Stimulated activated naive CD4-positive, alpha-beta T cell treated with Interleukin-2 at 50 U/mL for 16 hours (primary cell): ENCODE data around the gene NUCKS1.
A peak's percentile ranks its signal among the peaks of the same experiment; 100 is the strongest.

Experiments
- DNase-seq: peaks from one replicate; lab custom pipeline; 2025; lab: John Stamatoyannopoulos, UW

NUCKS1 gene

GRCh38 chr1:205750138-205751035, at the start of gene NUCKS1:
Gene NUCKS1 (minus strand): TSS chr1:205750182. CDS start chr1:205749973, 209 bp downstream.
- DNase-seq: peak; percentile 98

- no peak for DNase-seq
Measured at GRCh38 chr1:205798577-205798976, 48.6 kb upstream of the NUCKS1 start.

GRCh38 chr1:205797168-205797567, 47.2 kb upstream of the NUCKS1 start:
- no peak for DNase-seq

- no peak for DNase-seq
Measured at GRCh38 chr1:205794011-205794730, 44.2 kb upstream of the NUCKS1 start.

GRCh38 chr1:205792961-205793673, 43.1 kb upstream of the NUCKS1 start:
- DNase-seq: no peak

GRCh38 chr1:205792481-205792881, 42.5 kb upstream of the NUCKS1 start:
- no peak for DNase-seq

GRCh38 chr1:205791568-205792180, 41.7 kb upstream of the NUCKS1 start:
- peak; percentile 46 for DNase-seq

GRCh38 chr1:205787287-205787916, 37.4 kb upstream of the NUCKS1 start:
- DNase-seq: no peak

- no peak for DNase-seq
Measured at GRCh38 chr1:205786601-205787000, 36.6 kb upstream of the NUCKS1 start.

GRCh38 chr1:205785446-205785845, 35.5 kb upstream of the NUCKS1 start:
- no peak for DNase-seq

GRCh38 chr1:205783904-205784303, 33.9 kb upstream of the NUCKS1 start:
- DNase-seq: no peak

- DNase-seq: no peak
Measured at GRCh38 chr1:205783433-205783795, 33.4 kb upstream of the NUCKS1 start.

GRCh38 chr1:205782627-205783432, 32.8 kb upstream of the NUCKS1 start:
- DNase-seq: no peak

GRCh38 chr1:205780335-205780734, 30.4 kb upstream of the NUCKS1 start:
- no peak for DNase-seq

- DNase-seq: no peak
Measured at GRCh38 chr1:205777994-205778393, 28.0 kb upstream of the NUCKS1 start.

GRCh38 chr1:205775717-205776056, 25.7 kb upstream of the NUCKS1 start:
- no peak for DNase-seq

- peak; percentile 81 for DNase-seq
Measured at GRCh38 chr1:205775015-205775716, 25.2 kb upstream of the NUCKS1 start, which contains the start of gene RAB29. Gene RAB29 (minus strand): TSS chr1:205775482. CDS start chr1:205774956, 526 bp downstream.

GRCh38 chr1:205774198-205775014, 24.4 kb upstream of the NUCKS1 start:
- DNase-seq: peak; percentile 14

GRCh38 chr1:205772607-205773032, 22.6 kb upstream of the NUCKS1 start:
- peak; percentile 9 for DNase-seq
